Body of pancreas (tissue), 4 donors: ENCODE results near the gene NATD1.

Source experiments
- CTCF ChIP-seq, 7 experiments: fragments of 450-650 bp in 4 of 7; fragments of 200-600 bp in 3 of 7; sonication (generic) in 3 of 7; IDR thresholded peaks; one replicate each; pipeline ENCODE4 v1.5.1; 2016 to 2019; ENCODE audit warnings: antibody characterized with exemption in 7 of 7
- POLR2A ChIP-seq, 3 donors: fragments of 450-650 bp; IDR thresholded peaks; one replicate each; pipeline ENCODE4 v1.6.1; 2016; ENCODE audit warnings: antibody characterized with exemption in 3 of 3, mild to moderate bottlenecking in 2 of 3

DNA sequence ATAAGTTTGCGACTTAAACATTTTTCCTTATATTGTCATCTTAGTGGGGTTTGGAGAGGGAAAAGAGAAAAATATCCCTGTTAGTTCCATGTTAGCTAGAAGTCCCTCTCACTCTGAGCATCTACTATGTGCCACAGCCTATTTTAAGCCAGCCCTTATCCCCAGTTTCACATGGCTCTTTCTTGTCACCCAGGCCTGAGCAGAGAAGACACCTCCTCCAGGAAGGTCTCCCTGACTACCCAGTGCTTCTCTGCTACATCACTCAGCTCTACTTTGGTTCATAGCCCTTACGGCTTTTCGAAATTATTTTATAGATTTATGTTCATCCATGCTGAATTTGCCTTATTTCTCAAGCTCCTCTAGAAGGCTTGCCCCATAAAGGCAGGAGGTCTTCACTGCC is 24.1 kb upstream of the NATD1 start:
- TF ChIP-seq POLR2A (IDR thresholded peaks at IDR 0.05) (no peak), CTCF (IDR thresholded peaks at IDR 0.05) (no peak)
